ENCODE data around the gene RPL36. TPM values are rescaled to one million over a fixed set of nuclear protein-coding genes. Genes with fewer than 3 reads are reported as not detected.

RPL36 gene
- total and polyA plus RNA-seq, 2 experiments from 2014 or later = 895 to 3,204 TPM

DNA sequence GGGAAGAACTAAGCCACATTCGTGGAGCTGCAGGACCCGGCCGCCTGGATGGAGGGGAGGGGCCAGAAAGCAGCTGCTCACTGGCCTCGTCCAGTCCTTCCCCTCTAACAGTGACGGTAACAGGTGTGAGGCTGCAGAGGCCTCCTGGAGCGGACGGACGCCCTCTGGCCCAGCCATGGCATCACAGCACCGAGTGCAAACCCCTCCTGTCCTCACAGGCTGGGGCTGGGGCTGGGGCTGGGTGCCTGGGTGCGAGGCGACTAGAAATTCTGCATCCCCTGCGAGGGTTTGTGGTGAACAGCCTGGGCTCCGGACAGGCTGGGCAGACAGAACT, 13.4 kb upstream of the RPL36 start (continued):
- TF ChIP-seq, protein P1, sequence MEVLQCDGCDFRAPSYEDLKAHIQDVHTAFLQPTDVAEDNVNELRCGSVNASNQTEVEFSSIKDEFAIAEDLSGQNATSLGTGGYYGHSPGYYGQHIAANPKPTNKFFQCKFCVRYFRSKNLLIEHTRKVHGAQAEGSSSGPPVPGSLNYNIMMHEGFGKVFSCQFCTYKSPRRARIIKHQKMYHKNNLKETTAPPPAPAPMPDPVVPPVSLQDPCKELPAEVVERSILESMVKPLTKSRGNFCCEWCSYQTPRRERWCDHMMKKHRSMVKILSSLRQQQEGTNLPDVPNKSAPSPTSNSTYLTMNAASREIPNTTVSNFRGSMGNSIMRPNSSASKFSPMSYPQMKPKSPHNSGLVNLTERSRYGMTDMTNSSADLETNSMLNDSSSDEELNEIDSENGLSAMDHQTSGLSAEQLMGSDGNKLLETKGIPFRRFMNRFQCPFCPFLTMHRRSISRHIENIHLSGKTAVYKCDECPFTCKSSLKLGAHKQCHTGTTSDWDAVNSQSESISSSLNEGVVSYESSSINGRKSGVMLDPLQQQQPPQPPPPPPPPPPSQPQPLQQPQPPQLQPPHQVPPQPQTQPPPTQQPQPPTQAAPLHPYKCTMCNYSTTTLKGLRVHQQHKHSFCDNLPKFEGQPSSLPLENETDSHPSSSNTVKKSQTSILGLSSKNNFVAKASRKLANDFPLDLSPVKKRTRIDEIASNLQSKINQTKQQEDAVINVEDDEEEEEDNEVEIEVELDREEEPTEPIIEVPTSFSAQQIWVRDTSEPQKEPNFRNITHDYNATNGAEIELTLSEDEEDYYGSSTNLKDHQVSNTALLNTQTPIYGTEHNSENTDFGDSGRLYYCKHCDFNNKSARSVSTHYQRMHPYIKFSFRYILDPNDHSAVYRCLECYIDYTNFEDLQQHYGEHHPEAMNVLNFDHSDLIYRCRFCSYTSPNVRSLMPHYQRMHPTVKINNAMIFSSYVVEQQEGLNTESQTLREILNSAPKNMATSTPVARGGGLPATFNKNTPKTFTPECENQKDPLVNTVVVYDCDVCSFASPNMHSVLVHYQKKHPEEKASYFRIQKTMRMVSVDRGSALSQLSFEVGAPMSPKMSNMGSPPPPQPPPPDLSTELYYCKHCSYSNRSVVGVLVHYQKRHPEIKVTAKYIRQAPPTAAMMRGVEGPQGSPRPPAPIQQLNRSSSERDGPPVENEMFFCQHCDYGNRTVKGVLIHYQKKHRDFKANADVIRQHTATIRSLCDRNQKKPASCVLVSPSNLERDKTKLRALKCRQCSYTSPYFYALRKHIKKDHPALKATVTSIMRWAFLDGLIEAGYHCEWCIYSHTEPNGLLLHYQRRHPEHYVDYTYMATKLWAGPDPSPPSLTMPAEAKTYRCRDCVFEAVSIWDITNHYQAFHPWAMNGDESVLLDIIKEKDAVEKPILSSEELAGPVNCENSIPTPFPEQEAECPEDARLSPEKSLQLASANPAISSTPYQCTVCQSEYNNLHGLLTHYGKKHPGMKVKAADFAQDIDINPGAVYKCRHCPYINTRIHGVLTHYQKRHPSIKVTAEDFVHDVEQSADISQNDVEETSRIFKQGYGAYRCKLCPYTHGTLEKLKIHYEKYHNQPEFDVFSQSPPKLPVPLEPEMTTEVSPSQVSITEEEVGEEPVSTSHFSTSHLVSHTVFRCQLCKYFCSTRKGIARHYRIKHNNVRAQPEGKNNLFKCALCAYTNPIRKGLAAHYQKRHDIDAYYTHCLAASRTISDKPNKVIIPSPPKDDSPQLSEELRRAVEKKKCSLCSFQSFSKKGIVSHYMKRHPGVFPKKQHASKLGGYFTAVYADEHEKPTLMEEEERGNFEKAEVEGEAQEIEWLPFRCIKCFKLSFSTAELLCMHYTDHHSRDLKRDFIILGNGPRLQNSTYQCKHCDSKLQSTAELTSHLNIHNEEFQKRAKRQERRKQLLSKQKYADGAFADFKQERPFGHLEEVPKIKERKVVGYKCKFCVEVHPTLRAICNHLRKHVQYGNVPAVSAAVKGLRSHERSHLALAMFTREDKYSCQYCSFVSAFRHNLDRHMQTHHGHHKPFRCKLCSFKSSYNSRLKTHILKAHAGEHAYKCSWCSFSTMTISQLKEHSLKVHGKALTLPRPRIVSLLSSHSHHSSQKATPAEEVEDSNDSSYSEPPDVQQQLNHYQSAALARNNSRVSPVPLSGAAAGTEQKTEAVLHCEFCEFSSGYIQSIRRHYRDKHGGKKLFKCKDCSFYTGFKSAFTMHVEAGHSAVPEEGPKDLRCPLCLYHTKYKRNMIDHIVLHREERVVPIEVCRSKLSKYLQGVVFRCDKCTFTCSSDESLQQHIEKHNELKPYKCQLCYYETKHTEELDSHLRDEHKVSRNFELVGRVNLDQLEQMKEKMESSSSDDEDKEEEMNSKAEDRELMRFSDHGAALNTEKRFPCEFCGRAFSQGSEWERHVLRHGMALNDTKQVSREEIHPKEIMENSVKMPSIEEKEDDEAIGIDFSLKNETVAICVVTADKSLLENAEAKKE (CRISPR knock-in tag; IDR thresholded peaks at IDR 0.05) = no peak
- TF ChIP-seq, protein P2, sequence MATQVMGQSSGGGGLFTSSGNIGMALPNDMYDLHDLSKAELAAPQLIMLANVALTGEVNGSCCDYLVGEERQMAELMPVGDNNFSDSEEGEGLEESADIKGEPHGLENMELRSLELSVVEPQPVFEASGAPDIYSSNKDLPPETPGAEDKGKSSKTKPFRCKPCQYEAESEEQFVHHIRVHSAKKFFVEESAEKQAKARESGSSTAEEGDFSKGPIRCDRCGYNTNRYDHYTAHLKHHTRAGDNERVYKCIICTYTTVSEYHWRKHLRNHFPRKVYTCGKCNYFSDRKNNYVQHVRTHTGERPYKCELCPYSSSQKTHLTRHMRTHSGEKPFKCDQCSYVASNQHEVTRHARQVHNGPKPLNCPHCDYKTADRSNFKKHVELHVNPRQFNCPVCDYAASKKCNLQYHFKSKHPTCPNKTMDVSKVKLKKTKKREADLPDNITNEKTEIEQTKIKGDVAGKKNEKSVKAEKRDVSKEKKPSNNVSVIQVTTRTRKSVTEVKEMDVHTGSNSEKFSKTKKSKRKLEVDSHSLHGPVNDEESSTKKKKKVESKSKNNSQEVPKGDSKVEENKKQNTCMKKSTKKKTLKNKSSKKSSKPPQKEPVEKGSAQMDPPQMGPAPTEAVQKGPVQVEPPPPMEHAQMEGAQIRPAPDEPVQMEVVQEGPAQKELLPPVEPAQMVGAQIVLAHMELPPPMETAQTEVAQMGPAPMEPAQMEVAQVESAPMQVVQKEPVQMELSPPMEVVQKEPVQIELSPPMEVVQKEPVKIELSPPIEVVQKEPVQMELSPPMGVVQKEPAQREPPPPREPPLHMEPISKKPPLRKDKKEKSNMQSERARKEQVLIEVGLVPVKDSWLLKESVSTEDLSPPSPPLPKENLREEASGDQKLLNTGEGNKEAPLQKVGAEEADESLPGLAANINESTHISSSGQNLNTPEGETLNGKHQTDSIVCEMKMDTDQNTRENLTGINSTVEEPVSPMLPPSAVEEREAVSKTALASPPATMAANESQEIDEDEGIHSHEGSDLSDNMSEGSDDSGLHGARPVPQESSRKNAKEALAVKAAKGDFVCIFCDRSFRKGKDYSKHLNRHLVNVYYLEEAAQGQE (IDR thresholded peaks at IDR 0.05; ENCODE audit: unreplicated experiment) = no peak
- no peak for TF ChIP-seq EZH2 (IDR thresholded peaks at IDR 0.05; ENCODE audit: low read depth, unreplicated experiment)
- no peak for TF ChIP-seq ZNF114 (CRISPR knock-in tag; IDR thresholded peaks at IDR 0.05)
- no peak for TF ChIP-seq ZNF331 (CRISPR knock-in tag; IDR thresholded peaks at IDR 0.05; ENCODE audit: low read depth)
- TF ChIP-seq, protein P3, sequence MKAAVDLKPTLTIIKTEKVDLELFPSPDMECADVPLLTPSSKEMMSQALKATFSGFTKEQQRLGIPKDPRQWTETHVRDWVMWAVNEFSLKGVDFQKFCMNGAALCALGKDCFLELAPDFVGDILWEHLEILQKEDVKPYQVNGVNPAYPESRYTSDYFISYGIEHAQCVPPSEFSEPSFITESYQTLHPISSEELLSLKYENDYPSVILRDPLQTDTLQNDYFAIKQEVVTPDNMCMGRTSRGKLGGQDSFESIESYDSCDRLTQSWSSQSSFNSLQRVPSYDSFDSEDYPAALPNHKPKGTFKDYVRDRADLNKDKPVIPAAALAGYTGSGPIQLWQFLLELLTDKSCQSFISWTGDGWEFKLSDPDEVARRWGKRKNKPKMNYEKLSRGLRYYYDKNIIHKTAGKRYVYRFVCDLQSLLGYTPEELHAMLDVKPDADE (IDR thresholded peaks at IDR 0.05) = no peak
- no peak for TF ChIP-seq POLR2AphosphoS5 (IDR thresholded peaks at IDR 0.05; ENCODE audit: low read depth)
- no peak for TF ChIP-seq NANOG (IDR thresholded peaks at IDR 0.05; ENCODE audit: borderline replicate concordance)
